NCI-H446 (cell line): Measurements from ENCODE around the gene ASF1B.
"Not testable (repeated sequence)": the region's sequence is repeated elsewhere in the genome, so short reads cannot be mapped to it uniquely, and the experiment has no call there.

Experiments used
- DNase-seq, 2 experiments: peaks; one replicate each; lab custom pipeline; 2025; lab: John Stamatoyannopoulos, UW

Gene ASF1B

DNA sequence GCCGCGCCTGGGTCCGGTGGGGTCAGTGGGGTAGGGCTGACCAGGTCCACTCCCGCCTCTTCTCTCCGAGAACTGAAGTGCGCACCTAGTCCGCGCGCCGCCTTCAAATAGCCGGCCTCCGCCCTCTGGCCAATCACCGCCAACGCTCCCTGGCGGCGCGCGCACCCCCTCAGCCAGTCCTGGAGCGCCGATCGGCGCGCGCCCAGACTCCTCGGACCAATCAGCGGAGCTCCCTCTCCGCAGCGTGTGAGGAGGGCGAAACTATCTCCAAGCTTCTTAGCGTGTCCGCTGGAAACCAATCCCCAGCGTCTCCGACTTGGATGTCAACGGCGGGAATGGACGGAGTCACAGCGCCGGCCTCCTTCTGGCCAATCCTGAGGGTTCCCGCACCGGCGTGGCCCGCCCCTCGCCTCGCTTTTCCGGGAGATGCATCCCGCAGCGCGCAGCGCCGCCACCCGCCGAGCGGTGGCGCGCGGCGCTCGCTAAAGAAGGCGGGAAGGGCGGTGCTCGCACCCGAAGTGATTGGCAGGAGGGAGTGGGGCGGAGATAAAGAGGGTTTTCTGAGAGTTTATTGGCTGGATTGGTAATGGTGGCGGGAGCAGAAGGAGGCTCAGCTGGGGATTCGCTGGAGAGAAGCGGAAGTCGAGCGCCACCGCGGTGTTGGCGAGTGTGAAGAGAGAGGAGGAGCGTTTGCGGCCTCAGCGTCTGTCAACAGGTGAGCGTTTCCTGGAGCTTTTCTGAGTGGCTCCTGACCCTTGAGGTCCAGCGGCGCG, at the start of gene ASF1B:
ASF1B (minus strand) TSS at position 81 of the 773 bp plus-strand sequence. CDS start 133 bp downstream, outside the sequence.
- peak; percentile 100 for DNase-seq

DNA sequence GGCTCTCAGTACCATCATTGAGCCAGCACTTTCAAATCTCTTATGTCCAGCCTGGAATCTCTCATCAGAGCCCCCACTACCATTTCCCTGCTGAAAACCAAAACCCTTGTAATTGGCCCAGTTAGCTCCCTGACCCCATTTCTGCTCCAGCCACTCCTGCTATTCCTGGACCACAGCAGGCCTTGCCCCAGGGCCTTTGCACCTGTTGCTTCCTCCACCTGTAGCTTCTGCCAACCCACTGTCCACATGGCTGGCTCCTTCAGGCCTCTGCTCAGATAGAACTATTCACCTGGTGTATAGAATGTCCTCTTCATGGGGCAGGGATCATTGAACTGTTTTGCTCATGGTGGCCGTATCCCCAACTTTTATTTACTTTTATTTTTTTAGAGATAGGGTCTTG, 49.3 kb upstream of the ASF1B start:
- not testable (repeated sequence) for DNase-seq

DNA sequence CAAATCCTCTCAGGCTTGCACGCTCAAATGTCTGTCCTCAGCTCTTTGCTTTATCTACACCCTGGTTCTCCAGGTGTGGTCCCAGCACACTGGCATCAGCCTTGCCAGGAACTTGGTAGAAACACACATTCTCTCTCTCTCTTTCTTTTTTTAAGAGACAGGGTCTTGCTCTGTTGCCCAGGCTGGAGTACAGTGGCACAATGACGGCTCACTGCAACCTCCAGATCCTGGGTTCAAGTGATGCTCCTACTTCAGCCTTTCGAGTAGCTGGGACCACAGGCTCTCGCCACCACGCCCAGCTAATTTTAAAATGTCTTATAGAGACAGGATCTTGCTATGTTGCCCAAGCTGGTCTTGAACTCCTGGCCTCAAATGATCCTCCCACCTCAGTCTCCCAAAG, 48.8 kb upstream of the ASF1B start:
- no peak for DNase-seq

DNA sequence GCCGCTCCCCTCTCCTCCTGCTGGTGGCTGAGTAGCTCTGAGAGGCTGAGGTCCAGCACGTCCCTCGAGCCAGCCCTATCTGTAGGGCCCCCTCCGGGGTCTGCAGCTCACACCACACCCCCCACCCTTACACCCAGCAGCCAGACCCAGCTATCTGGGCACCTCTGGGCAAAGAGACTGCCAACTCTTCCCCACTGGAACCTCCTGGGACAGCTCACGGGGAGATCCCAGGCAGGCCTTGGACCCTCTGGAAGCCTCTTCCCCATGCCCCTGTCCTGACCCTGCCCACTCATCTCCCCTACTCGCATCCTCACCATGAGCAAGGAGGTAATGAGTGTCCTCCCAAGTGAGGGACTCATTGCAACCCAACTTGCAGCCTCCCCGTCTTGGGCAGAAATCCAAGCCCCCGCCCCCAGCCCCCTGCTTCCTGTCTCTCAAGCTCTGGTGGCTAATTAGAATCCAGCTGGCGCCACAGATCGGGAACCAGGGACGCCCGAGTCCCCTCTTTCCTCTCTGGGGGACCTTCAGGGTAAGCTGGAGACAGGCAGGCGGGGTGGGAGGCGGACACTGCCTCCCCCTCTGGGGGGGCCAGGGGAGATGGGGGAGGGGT, 47.5 kb upstream of the ASF1B start:
- DNase-seq: no peak

DNA sequence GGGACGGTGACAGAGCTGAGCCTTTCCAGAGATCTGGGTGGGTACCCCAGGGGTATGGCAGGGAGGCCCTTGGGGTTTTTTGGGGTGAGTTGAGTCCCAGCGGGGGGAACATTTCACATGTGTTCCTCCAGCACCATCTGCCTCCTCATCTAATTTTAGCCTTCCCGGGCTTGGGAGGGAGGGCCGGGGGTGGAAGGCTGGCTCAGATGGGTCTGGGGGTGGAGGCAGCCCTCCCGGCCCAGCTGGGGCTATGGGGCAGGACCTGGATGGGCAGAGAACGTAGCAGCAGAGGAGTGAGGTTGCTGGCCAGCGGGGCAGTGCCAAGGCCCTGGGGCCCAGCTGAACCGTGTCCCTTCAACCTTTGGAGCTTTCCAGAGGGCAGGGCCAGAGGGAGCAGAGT, 46.1 kb upstream of the ASF1B start:
- DNase-seq: no peak

DNA sequence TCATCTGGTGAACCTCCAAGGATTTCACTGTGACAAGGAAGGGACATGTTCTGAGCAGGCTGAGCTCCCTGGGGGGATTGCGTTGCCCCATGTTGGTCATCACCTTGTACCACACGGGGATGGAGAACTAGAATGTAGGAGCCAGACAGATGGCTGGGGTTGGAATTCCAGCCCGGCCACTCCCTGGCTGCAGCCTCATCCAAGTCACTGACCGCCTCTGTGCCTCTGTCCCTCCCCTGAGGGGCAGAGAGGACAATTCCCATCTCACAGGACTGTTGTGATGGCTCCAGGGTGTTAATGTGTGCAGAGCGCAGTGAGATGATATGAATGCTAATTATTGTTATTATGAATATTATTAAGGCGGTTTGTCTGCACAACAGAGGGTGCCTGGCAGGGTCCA, 45.5 kb upstream of the ASF1B start:
- DNase-seq: no peak

DNA sequence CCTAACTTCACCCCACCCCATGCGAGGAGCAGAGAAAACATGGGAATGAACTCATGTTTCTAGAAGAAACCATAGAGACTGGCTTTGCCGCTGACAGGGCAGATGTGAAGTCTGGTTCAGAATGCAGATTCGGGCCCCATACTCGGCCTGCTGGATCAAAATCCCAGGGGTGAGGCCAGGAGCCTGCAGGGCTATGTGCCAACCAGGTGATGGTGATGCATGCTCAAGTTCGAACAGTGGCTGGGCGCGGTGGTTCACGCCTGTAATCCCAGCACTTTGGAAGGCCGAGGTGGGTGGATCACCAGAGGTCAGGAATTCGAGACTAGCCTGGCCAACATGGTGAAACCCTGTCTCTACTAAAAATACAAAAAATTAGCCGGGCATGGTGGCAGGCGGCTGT, 44.8 kb upstream of the ASF1B start:
- not testable (repeated sequence) for DNase-seq

DNA sequence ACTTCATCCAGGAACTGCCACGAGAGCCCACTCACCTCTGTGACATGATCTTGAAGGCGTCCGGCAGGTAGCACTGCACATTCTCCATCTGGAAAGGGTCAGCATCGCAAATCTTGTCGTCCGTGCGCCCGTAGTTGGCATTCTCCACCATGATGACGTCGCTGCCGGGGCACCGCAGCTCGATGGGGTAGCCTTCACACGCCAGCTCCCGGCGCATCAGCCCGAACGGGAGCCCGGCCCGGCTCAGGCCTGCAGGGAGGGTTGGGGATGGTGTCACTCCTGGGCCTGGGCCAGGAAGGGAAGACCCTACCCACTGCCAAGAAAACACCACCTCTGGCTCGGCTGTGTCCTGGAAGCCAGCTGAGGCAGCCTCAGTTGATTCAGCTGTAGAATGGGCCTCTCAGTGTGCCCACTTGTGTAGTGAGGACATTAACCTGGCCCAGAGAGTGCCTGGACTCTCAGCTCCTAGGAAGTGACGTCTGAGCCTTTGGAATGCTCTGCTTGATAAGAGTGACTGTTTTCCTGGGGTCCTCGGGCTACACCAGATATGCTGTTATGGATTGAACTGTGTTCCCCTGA, 41.2 kb upstream of the ASF1B start:
- DNase-seq: no peak

DNA sequence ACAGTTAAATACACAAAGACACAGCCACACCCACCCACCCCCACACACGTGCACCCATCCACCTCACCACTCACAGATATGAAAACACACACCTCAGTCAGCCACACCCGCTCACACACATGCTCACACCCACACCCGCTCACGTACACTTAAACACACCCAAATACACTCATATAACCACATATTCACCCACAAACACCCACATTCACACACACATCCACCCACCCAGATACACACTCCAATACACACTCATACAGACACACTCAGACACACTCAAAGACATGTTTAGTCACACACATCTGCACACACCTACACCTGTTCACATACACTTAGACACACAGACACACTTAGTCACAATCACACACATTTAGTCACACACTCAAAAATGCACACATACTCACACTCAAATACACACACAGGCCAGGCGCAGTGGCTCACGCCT, 39.0 kb upstream of the ASF1B start:
- no peak for DNase-seq

DNA sequence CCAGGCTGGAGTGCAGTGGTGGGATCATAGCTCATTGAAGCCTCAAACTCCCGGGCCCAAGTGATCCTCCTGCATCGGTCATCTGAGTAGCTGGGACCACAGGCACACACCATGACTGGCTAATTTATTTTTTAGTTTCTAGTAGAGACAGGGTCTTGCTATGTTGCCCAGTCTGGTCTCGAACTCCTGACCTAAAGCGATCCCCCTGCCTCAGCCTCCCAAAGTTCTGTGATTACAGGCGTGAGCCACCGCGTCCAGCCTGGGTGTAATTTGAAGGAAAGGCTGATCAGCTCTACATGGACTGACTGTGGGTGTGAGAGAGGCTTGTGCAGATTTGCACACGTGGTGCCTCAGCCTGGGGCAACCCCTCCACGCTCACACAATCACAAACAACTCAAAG, 38.5 kb upstream of the ASF1B start:
- no peak for DNase-seq

DNA sequence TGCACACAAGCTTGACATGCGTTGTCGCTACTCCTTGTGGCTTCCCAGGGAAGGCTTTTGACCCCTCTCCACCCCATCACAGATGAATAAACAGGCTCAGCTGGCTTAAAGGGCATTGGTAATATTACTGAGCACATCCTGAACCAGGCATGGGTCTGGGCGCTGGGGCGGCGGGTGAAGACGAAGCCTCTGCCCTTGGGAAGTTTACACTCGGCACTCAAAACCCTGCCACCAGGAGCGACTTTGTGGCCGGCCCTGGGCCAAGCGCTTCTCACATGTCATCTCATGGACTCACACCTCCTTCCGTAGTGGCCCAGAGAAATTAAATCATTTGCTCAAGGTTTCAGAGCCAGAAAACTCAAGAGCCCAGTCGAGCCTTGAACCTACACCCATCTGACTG, 32.6 kb upstream of the ASF1B start:
- DNase-seq: no peak

DNA sequence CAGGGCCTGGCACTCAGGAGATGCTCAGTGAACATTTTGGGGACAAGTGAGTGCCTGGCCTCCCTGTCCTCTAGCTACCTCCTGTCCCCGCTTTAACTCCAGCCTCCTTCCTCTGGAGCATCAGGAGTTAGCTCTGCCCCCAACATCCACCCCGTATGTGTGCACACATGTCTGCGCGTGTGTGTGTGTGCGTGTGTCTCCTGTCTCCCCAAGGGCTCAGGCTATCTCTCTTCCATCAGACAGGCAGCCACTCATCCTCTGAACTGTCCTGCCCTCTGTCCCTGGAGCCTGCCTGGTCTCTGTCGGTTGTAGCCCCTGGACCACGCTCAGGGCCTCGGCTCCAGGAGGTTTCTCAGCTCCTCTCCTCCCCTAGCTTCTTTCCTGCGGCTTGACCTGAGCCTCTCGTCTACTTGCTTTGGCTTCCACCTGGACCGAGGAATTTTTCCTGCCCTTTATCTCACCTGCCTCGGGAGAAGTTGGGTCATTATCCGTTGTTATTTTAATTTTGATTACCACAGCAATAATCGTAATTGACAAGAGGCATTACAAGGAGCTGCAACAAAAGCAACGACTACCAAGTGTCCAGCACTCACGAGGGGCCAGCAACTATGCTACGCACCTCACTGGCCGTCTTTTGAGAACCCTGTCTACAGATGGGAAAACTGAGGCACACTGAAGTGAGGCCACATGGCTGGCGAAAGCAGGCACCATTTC, 32.0 kb upstream of the ASF1B start:
- DNase-seq: no peak

DNA sequence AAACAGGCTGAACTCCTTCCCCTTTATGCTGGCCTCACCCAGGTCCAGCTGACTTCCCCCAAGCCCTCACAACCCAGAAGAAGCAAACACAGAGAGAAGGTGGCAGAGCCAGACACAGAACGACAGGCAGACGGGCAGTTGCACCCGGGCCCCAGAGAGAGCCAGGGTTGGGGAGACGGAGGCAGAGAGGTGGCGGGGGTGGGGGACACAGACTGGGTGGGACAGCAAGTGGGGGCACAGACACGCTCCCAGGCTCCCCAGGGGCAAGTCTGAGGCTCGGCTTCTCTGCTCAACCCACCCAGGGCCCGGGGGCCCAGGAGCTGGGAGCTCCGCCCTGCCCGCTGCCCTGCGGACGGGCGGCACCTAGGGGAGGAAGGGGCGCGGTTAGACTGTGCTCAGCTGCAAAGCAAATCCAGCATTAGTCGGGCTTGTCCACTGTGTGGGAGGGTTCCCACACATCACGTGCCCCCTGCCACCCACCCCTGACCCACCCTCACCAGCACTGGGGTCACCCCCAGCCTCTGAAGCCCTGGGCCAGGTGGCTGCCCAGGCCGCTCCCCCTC, 31.3 kb upstream of the ASF1B start:
- DNase-seq: no peak

DNA sequence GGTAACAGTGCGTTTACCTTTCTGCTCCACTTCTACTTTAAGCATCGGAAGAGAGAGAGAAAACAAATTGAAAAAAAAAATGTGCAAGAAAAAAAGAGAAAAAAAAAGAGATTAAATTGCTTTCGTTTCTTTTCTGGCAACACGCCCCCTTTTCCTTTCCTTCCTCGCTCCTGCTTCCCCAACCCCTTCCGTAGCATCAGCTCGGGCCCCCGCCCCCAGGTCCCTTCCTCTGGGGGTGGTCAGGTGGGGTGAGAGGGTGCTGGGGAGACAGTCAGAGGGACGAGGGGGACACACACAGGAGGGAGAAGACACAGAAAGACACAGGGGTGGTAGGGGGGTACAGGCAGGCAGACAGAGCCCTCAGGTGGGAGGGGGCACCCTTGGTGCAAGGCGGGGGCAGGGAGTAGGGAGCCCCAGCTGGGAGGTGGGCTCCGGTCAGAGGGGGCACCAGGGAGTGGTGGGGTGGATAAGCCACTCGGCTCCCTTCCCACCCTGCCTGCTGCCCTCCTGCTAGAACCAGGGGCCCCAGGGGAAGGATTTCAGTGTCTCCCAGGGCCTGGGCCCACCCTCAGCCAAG, 30.7 kb upstream of the ASF1B start:
- no peak for DNase-seq

DNA sequence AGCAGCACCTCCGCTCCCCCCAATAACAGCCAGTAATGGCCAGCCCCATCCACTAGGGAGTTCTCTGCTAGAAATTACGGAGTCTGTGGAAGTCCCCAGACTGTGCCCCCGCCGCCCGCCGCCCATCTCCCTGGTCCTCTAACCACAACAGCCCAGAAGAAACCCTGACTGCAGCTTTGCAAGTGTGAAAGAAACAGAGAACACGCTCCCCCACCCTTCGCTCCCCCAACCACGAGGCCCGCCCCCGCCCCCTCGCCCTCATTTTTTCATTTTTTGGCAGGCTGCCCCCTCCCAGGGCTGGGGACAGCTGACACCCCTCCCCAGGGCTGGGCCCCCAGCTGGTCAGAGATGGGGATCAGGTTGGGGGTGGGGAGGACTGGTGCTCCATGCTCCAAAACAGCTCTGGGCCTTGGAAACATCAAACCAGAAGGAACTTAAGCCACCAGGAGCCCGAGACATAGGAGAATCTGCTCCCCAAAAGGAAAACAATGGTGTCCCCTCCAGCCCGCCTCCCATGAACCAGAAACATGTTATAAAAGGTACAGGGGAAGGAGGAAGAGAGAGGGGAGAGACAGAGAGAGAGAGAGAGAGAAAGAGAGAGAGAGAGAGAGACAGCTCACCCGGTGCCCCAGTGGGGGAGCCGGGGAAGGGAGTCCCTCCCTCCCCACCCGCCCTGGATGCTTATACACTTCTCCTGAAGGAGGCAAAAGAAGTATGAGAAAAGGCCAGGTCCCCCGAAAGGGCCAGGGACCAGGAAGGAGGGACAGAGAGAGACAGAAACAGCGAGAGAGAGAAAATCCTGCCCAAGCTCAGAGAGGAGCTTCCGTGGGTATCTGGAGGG, 29.8 kb upstream of the ASF1B start:
- DNase-seq: no peak

DNA sequence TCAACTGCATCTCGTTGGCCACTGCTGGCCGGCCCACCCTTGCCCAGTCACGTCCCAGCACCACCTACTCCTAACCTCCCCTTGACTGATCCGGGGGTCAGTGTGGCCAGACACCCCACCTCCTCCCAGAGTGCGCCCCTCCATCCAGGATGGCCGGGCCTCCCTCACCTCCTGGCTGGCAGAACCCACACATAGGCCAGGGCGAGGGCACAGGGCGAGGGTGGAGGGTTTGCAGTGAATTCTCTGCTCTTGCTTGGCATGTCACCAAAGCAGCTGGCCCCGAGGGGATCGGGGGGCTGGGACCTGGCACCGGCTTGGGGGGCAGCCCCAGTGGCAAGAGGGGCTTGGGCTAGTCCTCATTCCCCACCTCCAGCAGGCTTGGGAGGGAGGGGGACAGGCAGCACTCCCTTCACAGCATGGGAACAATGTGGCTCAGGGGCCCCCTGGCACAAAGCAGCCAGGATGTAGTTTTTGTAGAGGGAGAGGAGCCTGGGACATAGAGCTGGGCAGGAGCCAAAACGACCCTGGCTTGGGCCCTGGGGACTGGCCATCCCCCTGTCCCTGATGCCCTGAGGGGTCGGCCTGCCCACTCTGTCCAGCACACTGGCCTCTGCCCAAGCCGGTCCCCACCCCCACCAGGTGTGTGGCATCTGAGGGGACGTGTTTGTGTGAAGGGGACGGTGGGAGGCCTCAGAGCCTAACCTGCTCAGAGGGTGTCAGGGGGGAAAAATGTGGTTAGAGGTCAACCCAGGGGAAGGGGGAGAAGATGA, 28.5 kb upstream of the ASF1B start:
- DNase-seq: no peak

DNA sequence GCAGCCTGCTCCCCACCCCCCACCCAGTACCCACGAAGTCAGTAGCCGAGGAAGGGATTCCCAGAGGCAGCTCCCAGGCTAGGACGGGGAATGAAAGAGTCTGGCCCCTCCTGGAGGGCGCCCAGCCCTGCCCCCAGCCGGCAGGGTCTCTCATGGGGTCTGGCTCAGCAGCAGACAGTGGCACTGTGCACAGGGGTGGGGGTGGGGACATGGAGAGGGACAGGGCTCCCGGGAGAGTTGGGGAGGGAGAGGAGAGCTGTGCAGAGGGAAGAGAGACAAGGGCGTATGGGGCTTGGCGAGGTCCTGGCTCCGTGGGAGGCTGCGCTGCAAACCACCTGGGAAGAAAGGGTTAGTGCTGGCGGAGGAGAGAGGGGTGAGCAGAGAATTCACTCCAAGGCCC, 27.7 kb upstream of the ASF1B start:
- DNase-seq: no peak

DNA sequence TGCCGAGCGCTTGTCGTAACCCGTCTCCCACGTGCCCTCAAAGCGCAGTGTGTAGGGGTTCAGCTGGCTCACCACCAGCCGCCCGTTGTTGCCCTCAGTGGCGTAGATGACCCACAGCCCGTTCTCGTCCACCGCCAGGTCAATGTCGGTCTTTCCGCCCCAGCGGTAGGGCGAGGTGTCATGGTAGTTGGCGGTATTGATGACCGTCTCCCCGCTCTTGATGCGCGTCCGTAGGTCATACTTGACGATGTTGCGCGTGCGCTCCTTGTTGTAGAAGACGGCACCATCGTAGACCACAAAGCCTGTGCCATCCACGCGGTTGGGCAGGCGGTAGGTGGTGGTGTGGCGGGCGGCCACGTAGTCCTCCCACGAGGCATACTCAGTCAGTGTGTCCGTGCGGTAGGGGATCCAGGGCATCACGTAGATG, 26.5 kb upstream of the ASF1B start:
- DNase-seq: no peak

DNA sequence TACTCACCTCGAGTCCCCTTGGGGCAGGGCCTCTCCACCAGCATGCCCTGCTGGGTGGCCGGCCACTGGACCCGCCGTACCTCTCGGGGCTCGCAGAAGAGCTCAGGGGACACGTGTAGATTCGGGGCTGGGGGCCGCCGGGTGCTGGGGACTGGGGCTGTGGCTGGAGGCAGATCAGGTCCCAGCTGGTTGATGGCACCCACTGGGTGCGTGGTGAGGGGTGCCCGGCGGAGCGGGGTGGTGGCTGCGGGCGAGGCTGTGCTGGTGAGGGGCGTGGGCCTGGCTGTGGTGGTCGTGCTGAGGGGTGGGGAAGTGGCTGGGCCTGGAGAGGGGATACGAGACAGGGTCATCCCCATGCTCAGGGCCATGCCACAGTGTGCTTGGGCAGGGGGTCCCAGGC, 24.9 kb upstream of the ASF1B start:
- no peak for DNase-seq

DNA sequence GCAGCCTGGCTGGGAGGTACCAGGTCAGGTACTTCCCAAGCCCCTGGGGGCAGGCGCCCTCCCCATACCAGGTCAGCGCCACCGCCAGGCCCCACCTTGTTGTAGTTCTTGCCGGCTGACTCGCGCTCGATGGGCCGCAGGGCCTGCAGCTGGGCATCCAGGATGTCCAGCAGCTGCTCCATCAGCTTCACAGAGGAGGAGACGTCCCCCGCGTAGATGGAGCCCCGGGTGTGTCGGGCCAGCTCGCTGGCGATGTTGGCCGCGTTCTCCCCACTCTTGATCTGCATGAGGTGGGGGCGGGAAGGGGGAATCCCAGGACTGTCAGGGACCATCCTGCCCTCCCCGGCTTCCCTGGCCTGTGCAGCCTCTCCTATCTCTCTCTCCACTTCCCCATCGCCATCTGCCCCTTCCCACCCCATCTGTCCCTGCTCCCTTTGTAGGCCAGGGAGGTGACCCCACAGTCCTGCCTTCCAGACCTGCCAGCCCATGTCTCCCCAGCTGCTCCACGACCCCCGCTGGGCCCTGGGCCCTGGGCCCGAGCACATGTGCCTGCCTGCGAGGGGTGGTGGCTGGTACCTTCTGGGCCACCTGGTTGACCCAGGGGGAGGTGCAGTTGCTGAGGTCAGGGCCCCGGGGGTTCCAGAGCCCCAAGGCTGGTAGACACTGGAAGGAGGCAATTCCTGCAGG, 23.8 kb upstream of the ASF1B start:
- DNase-seq: no peak
